ENCODE data around the gene KIF5A. TPM values are rescaled to one million over a fixed set of nuclear protein-coding genes. Genes with fewer than 3 reads are reported as not detected.

KIF5A gene
- total RNA-seq, 1 donor from 2014 or later, result 0.43 TPM

- no peak for TF ChIP-seq CTCF (IDR thresholded peaks at IDR 0.05)
- Mint-ChIP-seq H3K9me3 (ENCODE audit: unreplicated experiment) (no peaks in the 10 kb centered on the region), H3K27me3 (ENCODE audit: unreplicated experiment) (peaks cover 57% of the 10 kb centered on the region), H3K36me3 (ENCODE audit: unreplicated experiment) (peaks cover 27% of the 10 kb centered on the region), H3K27ac (ENCODE audit: unreplicated experiment) (no peak overlapping the region), H3K4me3 (ENCODE audit: unreplicated experiment) (no peak overlapping the region), H3K4me1 (ENCODE audit: unreplicated experiment) (peaks cover 23% of the 10 kb centered on the region)
- no peak for DNase-seq (ENCODE audit: extremely low spot score, unreplicated experiment)
These were observed 69.8 kb downstream of the KIF5A start for GRCh38 chr12:57619434-57620244.

GRCh38 chr12:57620245-57620935, 70.5 kb downstream of the KIF5A start:
- H3K4me3 Mint-ChIP-seq (ENCODE audit: unreplicated experiment), result peak overlapping the region; percentile 75
- peaks cover 63% of the 10 kb centered on the region for H3K27me3 Mint-ChIP-seq (ENCODE audit: unreplicated experiment)
- no peaks in the 10 kb centered on the region for H3K9me3 Mint-ChIP-seq (ENCODE audit: unreplicated experiment)
- TF ChIP-seq CTCF (IDR thresholded peaks at IDR 0.05), result no peak
- H3K4me1 Mint-ChIP-seq (ENCODE audit: unreplicated experiment), result peaks cover 23% of the 10 kb centered on the region
- peaks cover 22% of the 10 kb centered on the region for H3K36me3 Mint-ChIP-seq (ENCODE audit: unreplicated experiment)
- H3K27ac Mint-ChIP-seq (ENCODE audit: unreplicated experiment), result no peak overlapping the region
- no peak for DNase-seq (ENCODE audit: extremely low spot score, unreplicated experiment)

- Mint-ChIP-seq H3K27me3 (ENCODE audit: unreplicated experiment) (peaks cover 63% of the 10 kb centered on the region), H3K9me3 (ENCODE audit: unreplicated experiment) (no peaks in the 10 kb centered on the region), H3K27ac (ENCODE audit: unreplicated experiment) (no peak overlapping the region), H3K4me3 (ENCODE audit: unreplicated experiment) (peak overlapping the region; percentile 75), H3K4me1 (ENCODE audit: unreplicated experiment) (peaks cover 22% of the 10 kb centered on the region), H3K36me3 (ENCODE audit: unreplicated experiment) (peaks cover 17% of the 10 kb centered on the region)
- TF ChIP-seq CTCF (IDR thresholded peaks at IDR 0.05), result no peak
- no peak for DNase-seq (ENCODE audit: extremely low spot score, unreplicated experiment)
These were observed 71.2 kb downstream of the KIF5A start for GRCh38 chr12:57620936-57621496.

GRCh38 chr12:57621497-57622292, 71.9 kb downstream of the KIF5A start:
- Mint-ChIP-seq H3K9me3 (ENCODE audit: unreplicated experiment) (no peaks in the 10 kb centered on the region), H3K36me3 (ENCODE audit: unreplicated experiment) (peaks cover 11% of the 10 kb centered on the region)

More at GRCh38 chr12:57621497-57622292, 71.9 kb downstream of the KIF5A start:
- H3K27me3 Mint-ChIP-seq (ENCODE audit: unreplicated experiment), result peaks cover 63% of the 10 kb centered on the region
- TF ChIP-seq CTCF (IDR thresholded peaks at IDR 0.05), result peak; percentile 98
- no peak overlapping the region for H3K27ac Mint-ChIP-seq (ENCODE audit: unreplicated experiment)
- H3K4me1 Mint-ChIP-seq (ENCODE audit: unreplicated experiment), result peaks cover 17% of the 10 kb centered on the region
- H3K4me3 Mint-ChIP-seq (ENCODE audit: unreplicated experiment), result peak overlapping the region; percentile 75
- no peak for DNase-seq (ENCODE audit: extremely low spot score, unreplicated experiment)

All from osteocyte (in vitro differentiated cells).